Heart left ventricle (tissue), 13 donors: Measurements from ENCODE around the gene GAS7.

Experiments
- CTCF ChIP-seq, 12 donors: fragments of 200-600 bp; sonication (generic) in 4 of 12; IDR thresholded peaks; one replicate each; pipeline versions ENCODE4 v1.5.0 to v1.8.0; 2018 to 2022; ENCODE audit warnings: antibody characterized with exemption in 12 of 12, mild to moderate bottlenecking in 5 of 12
- POLR2A ChIP-seq, 2 donors: fragments of 450-650 bp; IDR thresholded peaks; one replicate each; pipeline ENCODE4 v1.6.1; 2017; ENCODE audit warnings: antibody characterized with exemption in 2 of 2, mild to moderate bottlenecking in 2 of 2, moderate library complexity in 2 of 2
- donor health status: ischemic (EF 13 %, LVEDD 7.1; RV severe dilation, severe dysfunction).
- donor health status: DM: no; HTN: yes; CAD: no.
- donor health status: DM: no; HTN: no; CAD: no.
- donor health status: ischemic (EF 25% LVEDD 6.9; RV normal size, moderate dysfunction).
- donor health status: ischemic (EF 25% LVEDD 5.7; RV mildly dilated, moderate dysfunction).
- donor health status: ischemic (EF 35%, LVEDD 5.7; RV mildly dilated, moderate dysfunction).
- donor health status: nonischemic (EF 11% LVEDD 7.7; RV severe dilation, severe dysfunction).
- donor health status: DM: yes; HTN: yes; CAD: no.
- donor health status: PGD.
- donor health status: ischemic (EF 29% LVEDD 5.4; RV normal size, mild dysfunction).
- donor health status: nonischemic (EF 23%, LVEDD 6.1; RV moderate dilation, normal function).

GRCh38 chr17:9894231-9894630 is 304.2 kb downstream of the GAS7 start:
- no peak for TF ChIP-seq POLR2A (IDR thresholded peaks at IDR 0.05)
- no peak for TF ChIP-seq CTCF (IDR thresholded peaks at IDR 0.05)
